ENCODE results near the gene SELENOO.

SELENOO gene

GRCh38 chr22:50252082-50253045 lies 51.6 kb downstream of the SELENOO start:
- peak; percentile 62 for TF ChIP-seq CTCF (IDR thresholded peaks at IDR 0.05; ENCODE audit: insufficient read depth, missing control alignments)
- FAIRE-seq (no peak), DNase-seq (ENCODE audit: insufficient read length, low spot score) (no peak)

- no peak for FAIRE-seq
- DNase-seq (ENCODE audit: insufficient read length, low spot score): no peak
- TF ChIP-seq CTCF (IDR thresholded peaks at IDR 0.05; ENCODE audit: insufficient read depth, missing control alignments): no peak
These were observed 52.5 kb downstream of the SELENOO start for GRCh38 chr22:50253046-50253915.

- FAIRE-seq (no peak), DNase-seq (ENCODE audit: insufficient read length, low spot score) (no peak)
- TF ChIP-seq CTCF (IDR thresholded peaks at IDR 0.05; ENCODE audit: insufficient read depth, missing control alignments): no peak
These were observed 53.1 kb downstream of the SELENOO start for GRCh38 chr22:50253941-50254340.

GRCh38 chr22:50255099-50255498 lies 54.3 kb downstream of the SELENOO start:
- FAIRE-seq (no peak), DNase-seq (ENCODE audit: insufficient read length, low spot score) (no peak)
- no peak for TF ChIP-seq CTCF (IDR thresholded peaks at IDR 0.05; ENCODE audit: insufficient read depth, missing control alignments)

- no peak for TF ChIP-seq CTCF (IDR thresholded peaks at IDR 0.05; ENCODE audit: insufficient read depth, missing control alignments)
- no peak for DNase-seq (ENCODE audit: insufficient read length, low spot score)
- no peak for FAIRE-seq
These were observed 54.8 kb downstream of the SELENOO start for GRCh38 chr22:50255607-50256006.

GRCh38 chr22:50256258-50256862 lies 55.5 kb downstream of the SELENOO start:
- DNase-seq (ENCODE audit: insufficient read length, low spot score) (no peak), FAIRE-seq (no peak)
- no peak for TF ChIP-seq CTCF (IDR thresholded peaks at IDR 0.05; ENCODE audit: insufficient read depth, missing control alignments)

All from D721Med (cell line).